ENCODE results near the gene NEO1. TPM values are rescaled to one million over a fixed set of nuclear protein-coding genes. Genes with fewer than 3 reads are reported as not detected.

The NEO1 gene
- total and polyA plus RNA-seq, 9 of the 15 experiments (the other 6 are each of a cell fraction or from before 2014, with no cell fraction given) = 0.08 to 1.7 (median 0.48) TPM

DNA sequence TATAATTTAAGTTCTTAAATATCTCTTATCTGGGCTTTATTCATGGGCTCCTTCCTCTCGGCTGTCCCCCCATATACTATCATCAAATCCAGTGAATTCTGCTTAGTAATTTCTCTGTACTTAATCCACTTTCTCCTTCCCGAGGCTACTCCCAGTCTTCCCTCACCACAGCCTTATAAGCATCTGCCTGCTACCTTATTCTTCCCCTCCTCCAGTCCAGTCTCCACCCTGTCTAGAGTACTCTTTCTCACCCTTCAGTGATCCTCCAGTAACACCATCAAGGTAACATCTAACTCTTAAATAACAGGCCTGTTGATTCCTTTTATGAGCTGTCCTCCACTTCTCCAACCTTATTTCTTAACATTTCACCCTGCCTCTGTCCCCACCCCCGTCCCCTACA lies 65.8 kb downstream of the NEO1 start:
- WGBS (ENCODE audit: insufficient coverage, low coverage, missing lambda C conversion rate) = 0% methylated on average over 3 of the region's 3 CpGs

More for the DNA sequence above, 65.8 kb downstream of the NEO1 start:
- intact Hi-C loops (cut with micrococcal nuclease) = no loop called here
- ChIA-PET CTCF (ENCODE audit: low intra/inter-chr PET ratio) (no interaction called here), POLR2A (no interaction called here)
- Histone ChIP-seq H3K9me3 (replicated peaks; ENCODE audit: control insufficient read depth, insufficient read depth, low read depth, low read length) (no peaks in the 10 kb centered on the region), H3K36me3 (ENCODE audit: control insufficient read depth, insufficient read depth, low read length) (no peaks in the 10 kb centered on the region), H3K4me1 (replicated peaks in 1 of 2; ENCODE audit: control insufficient read depth in 2 of 2, insufficient read depth in 2 of 2, low read length in 2 of 2) (no peaks in the 10 kb centered on the region), H3K4me2 (ENCODE audit: insufficient read depth, low read length) (no peak overlapping the region), H3K79me2 (ENCODE audit: control insufficient read depth, insufficient read depth, low read length) (no peaks in the 10 kb centered on the region), H4K20me1 (replicated peaks; ENCODE audit: control insufficient read depth, insufficient read depth, low read length) (no peaks in the 10 kb centered on the region), H3K27me3 (ENCODE audit: control insufficient read depth in 2 of 2, insufficient read depth in 2 of 2, low read length in 2 of 2) (0 out of 5 replicates have a peak, but pooled peaks cover 0 to 2% of the 10 kb centered on the region in 2 experiments), H3K27ac (ENCODE audit: extremely low read depth, low read depth, low read length) (no peak overlapping the region), H3K9ac (ENCODE audit: insufficient read depth in 1 of 2, low read depth in 2 of 2, low read length in 2 of 2) (no peak overlapping the region), H3K9me1 (ENCODE audit: control insufficient read depth, insufficient read depth, low read length) (no peaks in the 10 kb centered on the region), H3K4me3 (no peak overlapping the region), H2AFZ (ENCODE audit: low read depth, low read length) (no peak overlapping the region)
- no peak for FAIRE-seq
- no TSS peak for BruUV-seq (replicated peaks)
- no peak for DNase-seq (ENCODE audit: extremely low read depth in 1 of 4, low spot score in 3 of 4)
- in situ Hi-C loops (cut with MboI) = no loop called here
- ATAC-seq = no peak
- no peak for TF ChIP-seq NBN (IDR thresholded peaks at IDR 0.05; ENCODE audit: low read depth)
- TF ChIP-seq DIDO1 (tag; IDR thresholded peaks at IDR 0.05; ENCODE audit: low read depth) = no peak
- TF ChIP-seq, protein P1, sequence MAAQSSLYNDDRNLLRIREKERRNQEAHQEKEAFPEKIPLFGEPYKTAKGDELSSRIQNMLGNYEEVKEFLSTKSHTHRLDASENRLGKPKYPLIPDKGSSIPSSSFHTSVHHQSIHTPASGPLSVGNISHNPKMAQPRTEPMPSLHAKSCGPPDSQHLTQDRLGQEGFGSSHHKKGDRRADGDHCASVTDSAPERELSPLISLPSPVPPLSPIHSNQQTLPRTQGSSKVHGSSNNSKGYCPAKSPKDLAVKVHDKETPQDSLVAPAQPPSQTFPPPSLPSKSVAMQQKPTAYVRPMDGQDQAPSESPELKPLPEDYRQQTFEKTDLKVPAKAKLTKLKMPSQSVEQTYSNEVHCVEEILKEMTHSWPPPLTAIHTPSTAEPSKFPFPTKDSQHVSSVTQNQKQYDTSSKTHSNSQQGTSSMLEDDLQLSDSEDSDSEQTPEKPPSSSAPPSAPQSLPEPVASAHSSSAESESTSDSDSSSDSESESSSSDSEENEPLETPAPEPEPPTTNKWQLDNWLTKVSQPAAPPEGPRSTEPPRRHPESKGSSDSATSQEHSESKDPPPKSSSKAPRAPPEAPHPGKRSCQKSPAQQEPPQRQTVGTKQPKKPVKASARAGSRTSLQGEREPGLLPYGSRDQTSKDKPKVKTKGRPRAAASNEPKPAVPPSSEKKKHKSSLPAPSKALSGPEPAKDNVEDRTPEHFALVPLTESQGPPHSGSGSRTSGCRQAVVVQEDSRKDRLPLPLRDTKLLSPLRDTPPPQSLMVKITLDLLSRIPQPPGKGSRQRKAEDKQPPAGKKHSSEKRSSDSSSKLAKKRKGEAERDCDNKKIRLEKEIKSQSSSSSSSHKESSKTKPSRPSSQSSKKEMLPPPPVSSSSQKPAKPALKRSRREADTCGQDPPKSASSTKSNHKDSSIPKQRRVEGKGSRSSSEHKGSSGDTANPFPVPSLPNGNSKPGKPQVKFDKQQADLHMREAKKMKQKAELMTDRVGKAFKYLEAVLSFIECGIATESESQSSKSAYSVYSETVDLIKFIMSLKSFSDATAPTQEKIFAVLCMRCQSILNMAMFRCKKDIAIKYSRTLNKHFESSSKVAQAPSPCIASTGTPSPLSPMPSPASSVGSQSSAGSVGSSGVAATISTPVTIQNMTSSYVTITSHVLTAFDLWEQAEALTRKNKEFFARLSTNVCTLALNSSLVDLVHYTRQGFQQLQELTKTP (IDR thresholded peaks at IDR 0.05; ENCODE audit: low read depth in 1 of 2, partially characterized antibody in 2 of 2) = no peak
- no peak for TF ChIP-seq KDM4B (IDR thresholded peaks at IDR 0.05; ENCODE audit: borderline replicate concordance in 2 of 2, low read depth in 1 of 2)
- TF ChIP-seq SMC3 (conservative IDR thresholded peaks at IDR 0.05; ENCODE audit: insufficient read depth, low read depth, low read length) = no peak
- TF ChIP-seq CSDE1 (IDR thresholded peaks at IDR 0.05) = no peak
- no peak for TF ChIP-seq ZNF23 (CRISPR knock-in tag; IDR thresholded peaks at IDR 0.05)
- TF ChIP-seq ARNT (IDR thresholded peaks at IDR 0.05) = no peak
- TF ChIP-seq PRMT5 (CRISPR knock-in tag; IDR thresholded peaks at IDR 0.05) = no peak
- TF ChIP-seq THRAP3 (IDR thresholded peaks at IDR 0.05; ENCODE audit: borderline replicate concordance) = no peak
- TF ChIP-seq GTF2A2 (tag; IDR thresholded peaks at IDR 0.05) = no peak
- TF ChIP-seq, protein P2, sequence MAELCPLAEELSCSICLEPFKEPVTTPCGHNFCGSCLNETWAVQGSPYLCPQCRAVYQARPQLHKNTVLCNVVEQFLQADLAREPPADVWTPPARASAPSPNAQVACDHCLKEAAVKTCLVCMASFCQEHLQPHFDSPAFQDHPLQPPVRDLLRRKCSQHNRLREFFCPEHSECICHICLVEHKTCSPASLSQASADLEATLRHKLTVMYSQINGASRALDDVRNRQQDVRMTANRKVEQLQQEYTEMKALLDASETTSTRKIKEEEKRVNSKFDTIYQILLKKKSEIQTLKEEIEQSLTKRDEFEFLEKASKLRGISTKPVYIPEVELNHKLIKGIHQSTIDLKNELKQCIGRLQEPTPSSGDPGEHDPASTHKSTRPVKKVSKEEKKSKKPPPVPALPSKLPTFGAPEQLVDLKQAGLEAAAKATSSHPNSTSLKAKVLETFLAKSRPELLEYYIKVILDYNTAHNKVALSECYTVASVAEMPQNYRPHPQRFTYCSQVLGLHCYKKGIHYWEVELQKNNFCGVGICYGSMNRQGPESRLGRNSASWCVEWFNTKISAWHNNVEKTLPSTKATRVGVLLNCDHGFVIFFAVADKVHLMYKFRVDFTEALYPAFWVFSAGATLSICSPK (IDR thresholded peaks at IDR 0.05; ENCODE audit: borderline replicate concordance) = no peak
